Spleen (tissue), 7 donors: ENCODE results near the gene SLC25A45.

Experiments
- POLR2A ChIP-seq, 3 donors: fragments of 450-650 bp; IDR thresholded peaks; one replicate each; pipeline ENCODE4 v1.5.1; 2017; ENCODE audit warnings: antibody characterized with exemption in 3 of 3, mild to moderate bottlenecking in 1 of 3
- TF ChIP-seq, protein P1 (sequence below), 11 experiments: fragments of 200-600 bp in 7 of 11; fragments of 450-650 bp in 4 of 11; sonication (generic) in 4 of 11; IDR thresholded peaks in 8 of 11; conservative IDR thresholded peaks in 3 of 11; 1 replicate in 7 of 11; 2 replicates in 4 of 11; pipeline versions ENCODE4 v1.4.0 to v1.8.0; 2016 to 2021; ENCODE audit warnings: antibody characterized with exemption in 11 of 11, inconsistent platforms in 4 of 11, mild to moderate bottlenecking in 1 of 11
- donor health status: DM: no; HTN: no; CAD: no; lungs with moderate emphysema.
- donor health status: DM: no; HTN: no; CAD: no.
- donor health status: DM: no; HTN: no; CAD: no.

DNA sequence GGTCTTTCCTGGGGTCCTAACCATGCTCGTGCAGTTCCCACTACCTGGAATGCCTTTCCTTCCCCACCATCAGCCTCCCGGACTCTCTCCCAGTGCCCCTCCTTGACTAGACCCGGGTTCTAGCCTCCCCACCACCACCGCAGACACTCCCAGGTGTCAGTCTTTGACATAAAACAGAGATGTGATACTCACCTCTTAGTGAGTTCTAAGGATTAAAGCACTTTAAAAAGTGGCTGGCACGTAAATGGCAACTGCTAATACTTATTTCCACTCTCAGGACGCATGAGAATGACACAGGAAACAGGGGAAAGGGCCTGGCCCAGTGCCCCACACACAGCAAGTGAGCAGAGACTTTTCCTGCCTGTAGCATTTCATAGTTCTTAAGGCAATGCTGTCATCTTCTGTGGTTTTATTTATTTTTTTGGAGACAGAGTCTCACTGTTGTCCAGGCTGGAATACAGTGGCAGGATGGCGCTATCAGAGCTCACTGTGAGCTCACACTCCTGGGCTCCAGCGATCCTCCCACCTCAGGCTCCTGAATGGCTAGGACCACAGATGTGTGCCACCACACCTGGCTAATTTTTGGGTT, 1.9 kb upstream of the SLC25A45 start:
- TF ChIP-seq, protein P1, sequence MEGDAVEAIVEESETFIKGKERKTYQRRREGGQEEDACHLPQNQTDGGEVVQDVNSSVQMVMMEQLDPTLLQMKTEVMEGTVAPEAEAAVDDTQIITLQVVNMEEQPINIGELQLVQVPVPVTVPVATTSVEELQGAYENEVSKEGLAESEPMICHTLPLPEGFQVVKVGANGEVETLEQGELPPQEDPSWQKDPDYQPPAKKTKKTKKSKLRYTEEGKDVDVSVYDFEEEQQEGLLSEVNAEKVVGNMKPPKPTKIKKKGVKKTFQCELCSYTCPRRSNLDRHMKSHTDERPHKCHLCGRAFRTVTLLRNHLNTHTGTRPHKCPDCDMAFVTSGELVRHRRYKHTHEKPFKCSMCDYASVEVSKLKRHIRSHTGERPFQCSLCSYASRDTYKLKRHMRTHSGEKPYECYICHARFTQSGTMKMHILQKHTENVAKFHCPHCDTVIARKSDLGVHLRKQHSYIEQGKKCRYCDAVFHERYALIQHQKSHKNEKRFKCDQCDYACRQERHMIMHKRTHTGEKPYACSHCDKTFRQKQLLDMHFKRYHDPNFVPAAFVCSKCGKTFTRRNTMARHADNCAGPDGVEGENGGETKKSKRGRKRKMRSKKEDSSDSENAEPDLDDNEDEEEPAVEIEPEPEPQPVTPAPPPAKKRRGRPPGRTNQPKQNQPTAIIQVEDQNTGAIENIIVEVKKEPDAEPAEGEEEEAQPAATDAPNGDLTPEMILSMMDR (IDR thresholded peaks at IDR 0.05 in 8 of 11, conservative IDR thresholded peaks at IDR 0.05 in 3 of 11) = no peak
- no peak for TF ChIP-seq POLR2A (IDR thresholded peaks at IDR 0.05)
